Endothelial cell of umbilical vein (primary cell): Measurements from ENCODE around the gene ITGB2. TPM values are rescaled to one million over a fixed set of nuclear protein-coding genes. Genes with fewer than 3 reads are reported as not detected.

Source experiments
- BruUV-seq: library from RNA; stranded (reverse); fragments of 400-500 nt; replicated peaks from 2 replicates; lab custom pipeline; 2021; lab: Mats Ljungman, UMichigan
- CTCF ChIA-PET: fragments of 300-600, 350-600 bp; sonication (Branson Sonifier 250); formaldehyde crosslinking; loops from one replicate; lab custom pipeline; 2021; ENCODE audit warnings: antibody characterized with exemption, inconsistent platforms; lab: Charles Lee
- POLR2A ChIA-PET: fragments of 300-600, 350-600 bp; sonication (Branson Sonifier 250); formaldehyde crosslinking; loops from one replicate; lab custom pipeline; 2021; ENCODE audit warnings: antibody characterized with exemption, inconsistent platforms; lab: Charles Lee
- DNase-seq: peaks from one replicate; pipeline ENCODE4 v3.0.0-alpha.2; 2011; ENCODE audit warnings: low read depth, low spot score
- FAIRE-seq: peaks from 2 replicates; lab custom pipeline; 2011; peaks lifted over from hg19 to GRCh38; lab: Jason Lieb, UNC
- H2AFZ ChIP-seq: 2 replicates; pipeline ENCODE4 v1.6.0; 2012; ENCODE audit warnings: low read depth, low read length, control low read depth, inconsistent platforms
- H3K27ac ChIP-seq: 2 replicates; pipeline ENCODE4 v1.5.1; 2011; ENCODE audit warnings: low read depth, mild to moderate bottlenecking, control low read depth, low read length, moderate library complexity; ENCODE audit not compliant: insufficient read depth
- H3K27me3 ChIP-seq, 2 experiments: 2 replicates each; pipeline versions ENCODE4 v1.6.0 to v1.6.1; 2011; ENCODE audit warnings: low read length in 2 of 2, mixed read lengths in 1 of 2; ENCODE audit not compliant: control insufficient read depth in 2 of 2, insufficient read depth in 2 of 2
- H3K36me3 ChIP-seq, 2 experiments: 2 replicates in 1 of 2; 3 replicates in 1 of 2; pipeline ENCODE4 v1.5.1; 2011; ENCODE audit warnings: low read length in 2 of 2, mild to moderate bottlenecking in 1 of 2, moderate library complexity in 1 of 2; ENCODE audit not compliant: control insufficient read depth in 2 of 2, insufficient read depth in 2 of 2; ENCODE audit errors: extremely low read depth in 1 of 2
- H3K4me1 ChIP-seq: 3 replicates; pipeline ENCODE4 v1.5.1; 2011; ENCODE audit warnings: mild to moderate bottlenecking, low read length; ENCODE audit not compliant: control insufficient read depth, insufficient read depth; ENCODE audit errors: extremely low read depth
- H3K4me2 ChIP-seq: 2 replicates; pipeline ENCODE4 v1.6.1; 2011; ENCODE audit warnings: low read length, control low read depth, mixed read lengths; ENCODE audit not compliant: insufficient read depth
- H3K4me3 ChIP-seq, 3 experiments: fragments of 200-600 bp in 1 of 3; sonication (generic), shearing (Covaris generic) in 1 of 3; replicated peaks in 1 of 3; 2 replicates each; pipeline ENCODE4 v1.5.1; 2011 to 2016; ENCODE audit warnings: control low read depth in 3 of 3, low read length in 3 of 3, mild to moderate bottlenecking in 2 of 3, inconsistent platforms in 1 of 3, low read depth in 1 of 3, moderate library complexity in 1 of 3; ENCODE audit not compliant: insufficient read depth in 1 of 3
- H3K79me2 ChIP-seq: 2 replicates; pipeline ENCODE4 v1.6.0; 2012; ENCODE audit warnings: low read length, inconsistent platforms; ENCODE audit not compliant: control insufficient read depth, insufficient read depth
- H3K9ac ChIP-seq: replicated peaks from 2 replicates; pipeline ENCODE3; 2011; ENCODE audit warnings: low read length, control low read depth; ENCODE audit not compliant: insufficient read depth; ENCODE audit errors: extremely low read depth
- H3K9me1 ChIP-seq: replicated peaks from 3 replicates; pipeline ENCODE4 v1.6.0; 2011; ENCODE audit warnings: mild to moderate bottlenecking, low read length; ENCODE audit not compliant: control insufficient read depth, insufficient read depth; ENCODE audit errors: extremely low read depth
- H3K9me3 ChIP-seq: replicated peaks from 2 replicates; pipeline ENCODE4 v1.5.1; 2012; ENCODE audit warnings: low read length, inconsistent platforms; ENCODE audit not compliant: control insufficient read depth, insufficient read depth
- H4K20me1 ChIP-seq: replicated peaks from 2 replicates; pipeline ENCODE3; 2011; ENCODE audit warnings: mild to moderate bottlenecking, low read length; ENCODE audit not compliant: control insufficient read depth, insufficient read depth; ENCODE audit errors: extremely low read depth
- CTCF ChIP-seq, 2 donors: IDR thresholded peaks; 1 replicate in 1 of 2; 2 replicates in 1 of 2; pipeline ENCODE4 v1.5.1; 2011; ENCODE audit warnings: low read length in 2 of 2, mild to moderate bottlenecking in 2 of 2, moderate library complexity in 2 of 2, control low read depth in 1 of 2, inconsistent platforms in 1 of 2, low read depth in 1 of 2; ENCODE audit not compliant: insufficient read depth in 1 of 2; ENCODE audit errors: extremely low read depth in 1 of 2
- EZH2 ChIP-seq: IDR thresholded peaks from 2 replicates; pipeline ENCODE4 v1.6.1; 2012; ENCODE audit warnings: borderline replicate concordance, low read depth, mild to moderate bottlenecking, moderate library complexity, low read length, inconsistent platforms; ENCODE audit not compliant: severe bottlenecking
- FOS ChIP-seq: IDR thresholded peaks from 2 replicates; pipeline ENCODE4 v1.6.1; 2011; ENCODE audit warnings: mild to moderate bottlenecking, low read length, moderate library complexity, borderline replicate concordance; ENCODE audit not compliant: insufficient read depth
- GATA2 ChIP-seq: IDR thresholded peaks from 2 replicates; pipeline ENCODE4 v1.7.0; 2011; ENCODE audit warnings: low read depth, mild to moderate bottlenecking, moderate library complexity, mixed read lengths, low read length; ENCODE audit not compliant: insufficient read length, insufficient read depth
- JUN ChIP-seq: IDR thresholded peaks from 2 replicates; pipeline ENCODE4 v1.6.1; 2011; ENCODE audit warnings: borderline replicate concordance, low read depth; ENCODE audit not compliant: insufficient read length, insufficient read depth
- MAX ChIP-seq: IDR thresholded peaks from 2 replicates; pipeline ENCODE4 v1.6.1; 2011; ENCODE audit not compliant: insufficient read depth, insufficient read length
- MYC ChIP-seq: IDR thresholded peaks from one replicate; pipeline ENCODE4 v1.6.1; 2011; ENCODE audit warnings: mild to moderate bottlenecking, low read depth, low read length
- POLR2A ChIP-seq: IDR thresholded peaks from 2 replicates; pipeline ENCODE4 v1.6.1; 2012; ENCODE audit warnings: low read depth, mild to moderate bottlenecking, control low read depth, low read length
- POLR2AphosphoS5 ChIP-seq: IDR thresholded peaks from 2 replicates; pipeline ENCODE4 v1.6.1; 2012; ENCODE audit warnings: low read depth, mild to moderate bottlenecking, control low read depth, low read length, moderate library complexity; ENCODE audit not compliant: insufficient read depth
- dilution Hi-C: fragments of 300-500 bp; cut with MboI; formaldehyde crosslinking; loops from one replicate; pipeline ENCODE4 v1.15.0; 2019; ENCODE audit warnings: low sequenced_read_pairs; ENCODE audit not compliant: extremely low pct_ligation_motif_present
- intact Hi-C: fragments of 100-400 bp; cut with micrococcal nuclease; formaldehyde crosslinking; loops from one replicate; pipeline ENCODE4 v1.10.0; 2022
- polyA plus RNA-seq, 4 experiments: library from polyadenylated mRNA; depleted of rRNA in 3 of 4; stranded (reverse) in 3 of 4; unstranded in 1 of 4; fragments of >200 nt; gene quantifications; 2 replicates each; pipeline versions ENCODE4 v1.2.1 to v1.2.3, GENCODE V29; 2011 to 2012; ENCODE audit warnings: missing spikeins in 1 of 4
- total RNA-seq: library from RNA; stranded (reverse); gene quantifications from 2 replicates; pipeline ENCODE4 v1.2.3, GENCODE V29; 2021

ITGB2 gene
- total and polyA plus RNA-seq, 2 donors (not counting 3 experiments of a cell fraction or from before 2014, with no cell fraction given) = 0.39 to 0.91 TPM

- Histone ChIP-seq H3K9ac (no peak overlapping the region), H3K36me3 (no peaks in the 10 kb centered on the region), H3K4me3 (no peak overlapping the region), H3K4me1 (no peaks in the 10 kb centered on the region), H3K9me1 (no peaks in the 10 kb centered on the region), H3K27me3 (no peaks in the 10 kb centered on the region), H4K20me1 (no peaks in the 10 kb centered on the region), H2AFZ (no peak overlapping the region), H3K27ac (no peak overlapping the region), H3K79me2 (no peaks in the 10 kb centered on the region), H3K4me2 (no peak overlapping the region), H3K9me3 (no peaks in the 10 kb centered on the region)
- FAIRE-seq (no peak), DNase-seq (no peak)
- ChIA-PET CTCF (no interaction called here), POLR2A (no interaction called here)
- TF ChIP-seq CTCF (IDR thresholded peaks at IDR 0.05; ENCODE audit: extremely low read depth in 1 of 2, insufficient read depth in 1 of 2, low read depth in 1 of 2, low read length in 2 of 2) = no peak
- no peak for TF ChIP-seq EZH2
- BruUV-seq = no TSS peak
- dilution Hi-C loops (no loop called here), intact Hi-C loops (no loop called here)
Measured at GRCh38 chr21:44890338-44890931, 30.3 kb downstream of the ITGB2 start.

GRCh38 chr21:44889625-44890337, 30.9 kb downstream of the ITGB2 start:
- Histone ChIP-seq H3K27me3 (no peaks in the 10 kb centered on the region), H3K9ac (no peak overlapping the region), H4K20me1 (no peaks in the 10 kb centered on the region), H3K79me2 (no peaks in the 10 kb centered on the region), H3K9me1 (no peaks in the 10 kb centered on the region), H3K27ac (no peak overlapping the region), H2AFZ (no peak overlapping the region), H3K4me1 (no peaks in the 10 kb centered on the region), H3K4me3 (no peak overlapping the region), H3K36me3 (no peaks in the 10 kb centered on the region), H3K4me2 (no peak overlapping the region), H3K9me3 (no peaks in the 10 kb centered on the region)
- no peak for DNase-seq
- dilution Hi-C loops (no loop called here), intact Hi-C loops (no loop called here)
- ChIA-PET POLR2A (no interaction called here), CTCF (interaction anchor here (1.6 kb wide), 1 partner anchor 42 kb away, joined by 5 read pairs; no protein-coding TSS in a partner anchor)
- TF ChIP-seq POLR2AphosphoS5 (no peak), CTCF (IDR thresholded peaks at IDR 0.05; ENCODE audit: extremely low read depth in 1 of 2, insufficient read depth in 1 of 2, low read depth in 1 of 2, low read length in 2 of 2) (no peak), MAX (no peak), FOS (no peak), POLR2A (no peak), EZH2 (no peak), JUN (no peak), MYC (no peak), GATA2 (no peak)
- BruUV-seq = no TSS peak
- no peak for FAIRE-seq
